ENCODE results near the gene IRF5.

- TF ChIP-seq POLR2A (IDR thresholded peaks at IDR 0.05) (no peak), CTCF (IDR thresholded peaks at IDR 0.05) (no peak)
Measured at GRCh38 chr7:128891110-128891941, 46.4 kb upstream of the IRF5 start.
